GM10847 (cell line): ENCODE data around the gene PSMD7.

ENCODE experiments used
- POLR2A ChIP-seq: IDR thresholded peaks from 2 replicates; pipeline ENCODE4 v1.6.1; 2011; ENCODE audit not compliant: insufficient read length; ENCODE audit errors: extremely low read depth

Gene PSMD7

DNA sequence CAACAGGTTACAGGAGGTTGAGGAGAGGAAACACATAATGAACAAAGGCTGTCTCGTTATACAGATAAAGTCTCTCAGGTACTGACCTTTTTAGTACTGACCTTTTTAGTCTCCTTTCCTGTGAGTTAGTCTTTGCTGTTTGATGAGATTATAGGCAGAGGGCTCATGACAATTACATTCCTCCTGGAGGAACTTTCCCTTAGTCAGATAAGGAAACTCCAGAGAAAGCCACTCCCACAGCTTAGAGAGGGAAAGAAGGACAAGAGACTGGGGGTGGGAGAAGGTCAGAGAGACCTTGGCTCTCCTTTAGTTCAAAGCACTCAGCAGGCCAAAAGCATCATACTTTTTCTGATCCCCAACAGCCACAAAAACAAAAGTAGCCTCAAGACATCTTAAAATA, 15.3 kb upstream of the PSMD7 start:
- no peak for TF ChIP-seq POLR2A

GRCh38 chr16:74283716-74284115, 12.9 kb upstream of the PSMD7 start:
- no peak for TF ChIP-seq POLR2A

DNA sequence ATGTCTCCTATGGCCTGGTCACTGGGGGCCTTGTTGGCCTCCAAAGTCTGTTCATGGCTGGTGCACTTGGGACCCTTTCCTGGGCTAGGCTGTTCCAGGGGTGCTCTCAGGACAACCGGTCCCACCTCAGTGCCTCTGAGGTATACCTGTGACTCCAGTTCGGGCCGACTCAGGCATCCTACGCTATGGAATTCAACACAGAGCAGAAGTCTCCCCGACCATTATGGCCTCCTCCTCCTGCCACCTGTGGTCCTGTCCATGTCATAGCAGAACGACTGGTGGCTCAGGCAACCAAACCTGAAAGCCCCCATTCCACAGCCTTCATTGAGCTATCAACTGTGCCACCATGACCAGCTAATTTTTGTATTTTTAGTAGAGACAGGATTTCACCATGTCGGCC, 8.5 kb upstream of the PSMD7 start:
- TF ChIP-seq POLR2A = no peak

DNA sequence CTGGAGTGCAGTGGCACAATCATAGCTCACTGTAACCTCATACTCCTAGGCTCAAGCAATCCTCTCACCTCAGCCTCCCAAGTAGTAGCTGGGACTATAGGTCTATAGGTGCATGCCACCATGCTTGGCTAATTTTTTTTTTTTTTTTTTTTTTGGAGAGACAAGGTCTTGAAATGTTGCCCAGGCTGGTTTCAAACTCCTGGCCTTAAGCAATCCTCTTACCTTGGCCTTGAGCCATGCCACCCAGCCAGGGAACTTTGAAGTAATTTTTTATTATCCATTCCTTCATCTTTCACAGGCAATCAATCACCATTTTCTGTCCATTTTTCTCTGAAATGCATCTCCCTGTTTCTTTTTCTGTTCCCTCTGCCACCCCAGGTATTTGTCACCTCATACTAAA, 6.3 kb upstream of the PSMD7 start:
- no peak for TF ChIP-seq POLR2A

GRCh38 chr16:74291176-74291575, 5.4 kb upstream of the PSMD7 start:
- TF ChIP-seq POLR2A = no peak

DNA sequence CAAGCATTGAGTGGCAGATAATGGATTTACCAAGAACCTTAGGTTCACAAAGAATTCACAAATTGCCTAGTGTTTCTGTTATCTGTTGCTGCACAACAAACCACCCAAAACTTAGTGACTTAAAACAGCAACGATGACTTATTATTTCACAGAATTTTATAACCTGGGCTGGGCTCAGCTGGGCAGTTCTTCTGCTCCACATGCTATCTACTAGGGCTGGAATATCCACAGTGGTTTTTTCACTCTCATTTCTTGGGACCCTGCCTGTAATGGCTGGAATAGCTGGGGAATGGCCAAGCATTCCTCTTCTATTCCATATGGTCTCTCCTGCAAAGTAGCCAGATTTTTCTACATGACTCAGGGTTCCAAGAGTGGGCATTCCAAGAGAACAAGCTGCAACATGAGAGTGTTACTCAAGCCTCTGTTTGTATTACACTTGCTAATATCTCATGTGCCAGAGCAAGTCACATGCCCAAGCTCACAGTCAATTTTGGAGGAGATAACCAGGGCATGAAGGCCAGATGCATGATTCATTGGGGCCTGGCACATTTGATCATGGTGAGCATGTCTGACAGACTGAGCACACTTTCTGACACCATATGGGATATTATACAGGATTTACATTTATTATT, 4.9 kb upstream of the PSMD7 start:
- no peak for TF ChIP-seq POLR2A

DNA sequence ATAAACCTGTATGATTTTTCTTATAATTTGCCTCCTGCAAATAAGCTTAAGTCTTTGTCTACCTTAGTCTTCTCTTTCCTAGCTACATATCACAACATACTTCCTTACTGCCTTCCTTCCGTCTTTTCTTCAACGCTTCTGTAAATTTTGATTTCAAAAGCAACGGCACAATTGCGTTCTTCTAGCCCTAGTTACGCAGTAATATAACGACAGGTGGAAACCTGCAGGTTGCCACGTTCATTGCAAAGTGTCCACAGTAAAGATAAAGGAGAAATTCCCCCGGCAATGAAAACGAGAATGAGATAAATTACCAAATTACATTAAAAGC, 546 bp upstream of the PSMD7 start:
- TF ChIP-seq POLR2A = no peak

- no peak for TF ChIP-seq POLR2A
These were observed 591 bp downstream of the PSMD7 start for GRCh38 chr16:74297145-74297665.

- TF ChIP-seq POLR2A = no peak
These were observed 1.5 kb downstream of the PSMD7 start for GRCh38 chr16:74298104-74298503.

DNA sequence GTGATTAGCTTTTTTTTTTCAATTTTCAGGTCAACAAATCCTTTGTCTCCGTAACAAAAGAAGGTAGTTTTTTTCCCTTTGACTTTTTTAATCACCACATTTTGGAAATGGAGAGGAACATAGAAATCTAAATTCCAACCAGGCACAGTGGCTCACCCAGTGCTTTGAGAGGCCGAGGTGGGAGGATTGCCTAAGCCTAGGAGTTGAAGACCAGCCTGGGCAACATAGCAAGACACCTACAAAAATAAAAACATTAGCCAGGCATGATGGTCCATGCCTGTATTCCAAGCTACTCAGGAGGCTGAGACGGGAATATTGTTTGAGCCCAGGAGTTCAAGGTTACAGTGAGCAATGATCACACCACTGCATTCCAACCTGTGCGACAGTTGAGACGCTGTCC, 5.7 kb downstream of the PSMD7 start:
- TF ChIP-seq POLR2A = no peak

GRCh38 chr16:74304164-74304834, 7.7 kb downstream of the PSMD7 start:
- TF ChIP-seq POLR2A = no peak

- TF ChIP-seq POLR2A = no peak
These were observed 8.2 kb downstream of the PSMD7 start for GRCh38 chr16:74304835-74305176.

DNA sequence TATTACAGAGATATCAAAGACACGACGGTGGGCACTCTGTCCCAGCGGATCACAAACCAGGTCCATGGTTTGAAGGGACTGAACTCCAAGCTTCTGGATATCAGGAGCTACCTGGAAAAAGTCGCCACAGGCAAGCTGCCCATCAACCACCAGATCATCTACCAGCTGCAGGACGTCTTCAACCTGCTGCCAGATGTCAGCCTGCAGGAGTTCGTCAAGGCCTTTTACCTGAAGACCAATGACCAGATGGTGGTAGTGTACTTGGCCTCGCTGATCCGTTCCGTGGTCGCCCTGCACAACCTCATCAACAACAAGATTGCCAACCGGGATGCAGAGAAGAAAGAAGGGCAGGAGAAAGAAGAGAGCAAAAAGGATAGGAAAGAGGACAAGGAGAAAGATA, 8.7 kb downstream of the PSMD7 start:
- no peak for TF ChIP-seq POLR2A

GRCh38 chr16:74305978-74306784, 9.6 kb downstream of the PSMD7 start:
- TF ChIP-seq POLR2A = no peak

- no peak for TF ChIP-seq POLR2A
These were observed 10.8 kb downstream of the PSMD7 start for GRCh38 chr16:74307383-74307782.
